Measurements from ENCODE around the gene HELLS. TPM values are rescaled to one million over a fixed set of nuclear protein-coding genes. Genes with fewer than 3 reads are reported as not detected.

The HELLS gene
- polyA plus RNA-seq, 1 of the 3 experiments (the other 2 are of a cell fraction) = 17.3 TPM

DNA sequence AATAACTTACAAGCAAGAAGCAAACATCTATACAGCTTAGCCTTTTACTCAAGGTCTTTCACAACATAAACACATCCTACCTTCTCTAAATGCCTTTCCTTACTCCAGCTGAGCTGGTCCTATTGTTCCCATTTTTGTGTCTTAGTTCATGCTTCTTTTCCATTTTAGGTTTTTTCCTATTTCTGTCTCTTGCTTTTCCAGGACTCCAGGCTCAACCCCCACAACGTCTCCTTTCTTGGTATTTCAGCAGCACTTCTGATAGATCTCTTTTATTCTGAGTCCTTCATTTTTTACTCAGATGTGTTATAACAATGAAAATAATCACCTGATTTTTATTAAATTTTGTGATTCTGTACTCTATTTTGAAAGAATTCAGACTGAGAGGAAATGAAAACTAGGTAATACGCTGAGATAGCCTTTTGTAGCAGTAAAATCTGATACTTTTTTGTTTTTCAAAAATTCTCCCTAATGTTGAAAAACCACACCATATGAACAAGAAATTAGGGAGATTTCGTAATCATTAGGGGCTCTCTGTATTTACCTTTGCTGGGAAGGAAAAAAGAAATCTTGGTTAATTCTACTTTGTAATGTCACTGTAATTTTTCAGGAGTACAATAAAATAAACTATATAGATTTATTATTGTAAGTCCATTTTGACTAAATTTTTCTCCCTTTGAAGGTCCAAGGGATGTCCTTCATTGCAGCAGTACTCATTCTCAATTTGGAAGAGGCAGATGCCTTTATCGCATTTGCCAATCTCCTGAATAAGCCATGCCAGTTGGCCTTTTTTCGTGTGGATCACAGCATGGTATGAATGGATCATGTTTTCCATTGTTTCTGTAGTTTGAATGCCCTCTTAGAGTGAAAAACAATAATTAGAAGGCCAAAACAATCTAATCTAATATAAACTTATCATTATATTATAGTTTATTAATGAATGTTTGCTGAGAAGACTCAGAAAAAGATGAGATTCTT, 24.0 kb upstream of the HELLS start:
- no peak overlapping the region for H3K4me3 ChIP-seq (ENCODE audit: low read depth in 2 of 2, low read length in 1 of 2)
- no peak overlapping the region for H2AFZ ChIP-seq (ENCODE audit: low read depth)
- H3K9me3 ChIP-seq = no peaks in the 10 kb centered on the region
- H3K4me1 ChIP-seq (ENCODE audit: control insufficient read depth in 1 of 2, insufficient read depth in 2 of 2, low read depth in 1 of 2, low read length in 1 of 2) = no peaks in the 10 kb centered on the region
- CTCF ChIA-PET = no interaction called here
- no peak overlapping the region for H3K4me2 ChIP-seq
- H4K20me1 ChIP-seq (ENCODE audit: insufficient read depth) = no peaks in the 10 kb centered on the region
- no peak overlapping the region for H3K9ac ChIP-seq
- no peak overlapping the region for H3K27ac ChIP-seq (ENCODE audit: low read depth in 2 of 2, low read length in 1 of 2)
- DNase-seq = no peak
- no peaks in the 10 kb centered on the region for H3F3A ChIP-seq (replicated peaks; ENCODE audit: insufficient read depth)
- POLR2A ChIA-PET = no interaction called here
- no peaks in the 10 kb centered on the region for H3K9me2 ChIP-seq
- H3K79me2 ChIP-seq (ENCODE audit: insufficient read depth) = no peaks in the 10 kb centered on the region
- H3K27me3 ChIP-seq (ENCODE audit: insufficient read depth) = no peaks in the 10 kb centered on the region
- WGBS (ENCODE audit: low lambda C conversion rate) = 93% methylated on average over 5 of the region's 5 CpGs
- H3K36me3 ChIP-seq (replicated peaks in 1 of 2; ENCODE audit: control insufficient read depth in 1 of 2, insufficient read depth in 2 of 2, low read length in 1 of 2) = peaks cover 0 to 11% of the 10 kb centered on the region in 2 experiments
- no peak for TF ChIP-seq TCF12 (IDR thresholded peaks at IDR 0.05)
- TF ChIP-seq GABPA (IDR thresholded peaks at IDR 0.05; ENCODE audit: low read depth) = no peak
- TF ChIP-seq, protein P1, sequence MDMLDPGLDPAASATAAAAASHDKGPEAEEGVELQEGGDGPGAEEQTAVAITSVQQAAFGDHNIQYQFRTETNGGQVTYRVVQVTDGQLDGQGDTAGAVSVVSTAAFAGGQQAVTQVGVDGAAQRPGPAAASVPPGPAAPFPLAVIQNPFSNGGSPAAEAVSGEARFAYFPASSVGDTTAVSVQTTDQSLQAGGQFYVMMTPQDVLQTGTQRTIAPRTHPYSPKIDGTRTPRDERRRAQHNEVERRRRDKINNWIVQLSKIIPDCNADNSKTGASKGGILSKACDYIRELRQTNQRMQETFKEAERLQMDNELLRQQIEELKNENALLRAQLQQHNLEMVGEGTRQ (IDR thresholded peaks at IDR 0.05; ENCODE audit: borderline replicate concordance, low read depth, low read length) = no peak
- no peak for TF ChIP-seq SIN3A (IDR thresholded peaks at IDR 0.05; ENCODE audit: borderline replicate concordance, low read depth, low read length)

DNA sequence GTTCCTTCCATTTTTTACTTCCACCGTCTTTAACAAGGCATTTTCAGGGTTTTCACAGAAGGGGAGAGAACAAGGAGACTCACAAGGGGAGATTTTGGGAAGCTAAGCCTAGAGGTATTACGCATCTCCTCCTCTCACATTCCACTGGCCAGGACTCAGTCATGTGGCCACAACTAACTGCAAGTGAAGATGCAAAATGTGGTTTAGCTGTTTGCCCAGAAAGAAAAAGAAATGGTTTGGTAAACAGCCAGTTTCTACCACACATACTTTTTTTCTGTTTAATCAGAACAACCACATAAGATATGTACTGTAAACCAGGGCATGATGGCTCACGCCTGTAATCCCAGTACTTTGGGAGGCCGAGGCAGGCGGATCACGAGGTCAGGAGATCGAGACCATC, 21.4 kb upstream of the HELLS start:
- Histone ChIP-seq H3K27me3 (ENCODE audit: insufficient read depth) (no peaks in the 10 kb centered on the region), H3K79me2 (ENCODE audit: insufficient read depth) (no peaks in the 10 kb centered on the region), H3K9me3 (no peaks in the 10 kb centered on the region), H3F3A (replicated peaks; ENCODE audit: insufficient read depth) (no peaks in the 10 kb centered on the region), H3K27ac (ENCODE audit: low read depth in 2 of 2, low read length in 1 of 2) (no peak overlapping the region), H3K4me3 (ENCODE audit: low read depth in 2 of 2, low read length in 1 of 2) (no peak overlapping the region), H4K20me1 (ENCODE audit: insufficient read depth) (no peaks in the 10 kb centered on the region), H3K4me2 (no peak overlapping the region), H3K36me3 (replicated peaks in 1 of 2; ENCODE audit: control insufficient read depth in 1 of 2, insufficient read depth in 2 of 2, low read length in 1 of 2) (peaks cover 0 to 11% of the 10 kb centered on the region in 2 experiments), H3K9me2 (no peaks in the 10 kb centered on the region), H3K4me1 (ENCODE audit: control insufficient read depth in 1 of 2, insufficient read depth in 2 of 2, low read depth in 1 of 2, low read length in 1 of 2) (no peaks in the 10 kb centered on the region), H3K9ac (no peak overlapping the region), H2AFZ (ENCODE audit: low read depth) (no peak overlapping the region)
- 98% methylated on average over 7 of the region's 7 CpGs for WGBS (ENCODE audit: low lambda C conversion rate)
- ChIA-PET POLR2A (no interaction called here), CTCF (no interaction called here)
- TF ChIP-seq MXI1 (IDR thresholded peaks at IDR 0.05; ENCODE audit: low read depth, low read length) (no peak), TCF12 (IDR thresholded peaks at IDR 0.05) (no peak), FOSL2 (IDR thresholded peaks at IDR 0.05; ENCODE audit: borderline replicate concordance, low read depth) (no peak), NFIC (IDR thresholded peaks at IDR 0.05; ENCODE audit: borderline replicate concordance) (no peak), NRF1 (IDR thresholded peaks at IDR 0.05; ENCODE audit: low read depth, low read length) (no peak), MEF2A (IDR thresholded peaks at IDR 0.05; ENCODE audit: borderline replicate concordance, low read depth) (no peak), SIN3A (IDR thresholded peaks at IDR 0.05; ENCODE audit: borderline replicate concordance, low read depth, low read length) (no peak), TAF1 (IDR thresholded peaks at IDR 0.05; ENCODE audit: borderline replicate concordance, low read depth, low read length) (no peak), TEAD4 (IDR thresholded peaks at IDR 0.05; ENCODE audit: borderline replicate concordance, insufficient read depth) (no peak), GABPA (IDR thresholded peaks at IDR 0.05; ENCODE audit: low read depth) (no peak)
- TF ChIP-seq, protein P2, sequence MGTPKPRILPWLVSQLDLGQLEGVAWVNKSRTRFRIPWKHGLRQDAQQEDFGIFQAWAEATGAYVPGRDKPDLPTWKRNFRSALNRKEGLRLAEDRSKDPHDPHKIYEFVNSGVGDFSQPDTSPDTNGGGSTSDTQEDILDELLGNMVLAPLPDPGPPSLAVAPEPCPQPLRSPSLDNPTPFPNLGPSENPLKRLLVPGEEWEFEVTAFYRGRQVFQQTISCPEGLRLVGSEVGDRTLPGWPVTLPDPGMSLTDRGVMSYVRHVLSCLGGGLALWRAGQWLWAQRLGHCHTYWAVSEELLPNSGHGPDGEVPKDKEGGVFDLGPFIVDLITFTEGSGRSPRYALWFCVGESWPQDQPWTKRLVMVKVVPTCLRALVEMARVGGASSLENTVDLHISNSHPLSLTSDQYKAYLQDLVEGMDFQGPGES (IDR thresholded peaks at IDR 0.05; ENCODE audit: low read depth, low read length) = no peak
- TF ChIP-seq, protein P3, sequence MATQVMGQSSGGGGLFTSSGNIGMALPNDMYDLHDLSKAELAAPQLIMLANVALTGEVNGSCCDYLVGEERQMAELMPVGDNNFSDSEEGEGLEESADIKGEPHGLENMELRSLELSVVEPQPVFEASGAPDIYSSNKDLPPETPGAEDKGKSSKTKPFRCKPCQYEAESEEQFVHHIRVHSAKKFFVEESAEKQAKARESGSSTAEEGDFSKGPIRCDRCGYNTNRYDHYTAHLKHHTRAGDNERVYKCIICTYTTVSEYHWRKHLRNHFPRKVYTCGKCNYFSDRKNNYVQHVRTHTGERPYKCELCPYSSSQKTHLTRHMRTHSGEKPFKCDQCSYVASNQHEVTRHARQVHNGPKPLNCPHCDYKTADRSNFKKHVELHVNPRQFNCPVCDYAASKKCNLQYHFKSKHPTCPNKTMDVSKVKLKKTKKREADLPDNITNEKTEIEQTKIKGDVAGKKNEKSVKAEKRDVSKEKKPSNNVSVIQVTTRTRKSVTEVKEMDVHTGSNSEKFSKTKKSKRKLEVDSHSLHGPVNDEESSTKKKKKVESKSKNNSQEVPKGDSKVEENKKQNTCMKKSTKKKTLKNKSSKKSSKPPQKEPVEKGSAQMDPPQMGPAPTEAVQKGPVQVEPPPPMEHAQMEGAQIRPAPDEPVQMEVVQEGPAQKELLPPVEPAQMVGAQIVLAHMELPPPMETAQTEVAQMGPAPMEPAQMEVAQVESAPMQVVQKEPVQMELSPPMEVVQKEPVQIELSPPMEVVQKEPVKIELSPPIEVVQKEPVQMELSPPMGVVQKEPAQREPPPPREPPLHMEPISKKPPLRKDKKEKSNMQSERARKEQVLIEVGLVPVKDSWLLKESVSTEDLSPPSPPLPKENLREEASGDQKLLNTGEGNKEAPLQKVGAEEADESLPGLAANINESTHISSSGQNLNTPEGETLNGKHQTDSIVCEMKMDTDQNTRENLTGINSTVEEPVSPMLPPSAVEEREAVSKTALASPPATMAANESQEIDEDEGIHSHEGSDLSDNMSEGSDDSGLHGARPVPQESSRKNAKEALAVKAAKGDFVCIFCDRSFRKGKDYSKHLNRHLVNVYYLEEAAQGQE (IDR thresholded peaks at IDR 0.05; ENCODE audit: low read depth, low read length) = no peak
- TF ChIP-seq, protein P4, sequence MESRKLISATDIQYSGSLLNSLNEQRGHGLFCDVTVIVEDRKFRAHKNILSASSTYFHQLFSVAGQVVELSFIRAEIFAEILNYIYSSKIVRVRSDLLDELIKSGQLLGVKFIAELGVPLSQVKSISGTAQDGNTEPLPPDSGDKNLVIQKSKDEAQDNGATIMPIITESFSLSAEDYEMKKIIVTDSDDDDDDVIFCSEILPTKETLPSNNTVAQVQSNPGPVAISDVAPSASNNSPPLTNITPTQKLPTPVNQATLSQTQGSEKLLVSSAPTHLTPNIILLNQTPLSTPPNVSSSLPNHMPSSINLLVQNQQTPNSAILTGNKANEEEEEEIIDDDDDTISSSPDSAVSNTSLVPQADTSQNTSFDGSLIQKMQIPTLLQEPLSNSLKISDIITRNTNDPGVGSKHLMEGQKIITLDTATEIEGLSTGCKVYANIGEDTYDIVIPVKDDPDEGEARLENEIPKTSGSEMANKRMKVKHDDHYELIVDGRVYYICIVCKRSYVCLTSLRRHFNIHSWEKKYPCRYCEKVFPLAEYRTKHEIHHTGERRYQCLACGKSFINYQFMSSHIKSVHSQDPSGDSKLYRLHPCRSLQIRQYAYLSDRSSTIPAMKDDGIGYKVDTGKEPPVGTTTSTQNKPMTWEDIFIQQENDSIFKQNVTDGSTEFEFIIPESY (IDR thresholded peaks at IDR 0.05; ENCODE audit: borderline replicate concordance, low read depth) = no peak
- TF ChIP-seq, protein P1 (IDR thresholded peaks at IDR 0.05; ENCODE audit: borderline replicate concordance, low read depth, low read length) = no peak
- TF ChIP-seq, protein P5, sequence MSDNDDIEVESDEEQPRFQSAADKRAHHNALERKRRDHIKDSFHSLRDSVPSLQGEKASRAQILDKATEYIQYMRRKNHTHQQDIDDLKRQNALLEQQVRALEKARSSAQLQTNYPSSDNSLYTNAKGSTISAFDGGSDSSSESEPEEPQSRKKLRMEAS (IDR thresholded peaks at IDR 0.05; ENCODE audit: low read depth) = no peak
- no peak for DNase-seq
